ENCODE measurements around the gene PPP2R3A. TPM values are rescaled to one million over a fixed set of nuclear protein-coding genes. Genes with fewer than 3 reads are reported as not detected.

Gene PPP2R3A
- total and polyA plus RNA-seq, 9 of the 15 experiments (the other 6 are each of a cell fraction or from before 2014, with no cell fraction given), result 0.10 to 0.50 (median 0.24) TPM

DNA sequence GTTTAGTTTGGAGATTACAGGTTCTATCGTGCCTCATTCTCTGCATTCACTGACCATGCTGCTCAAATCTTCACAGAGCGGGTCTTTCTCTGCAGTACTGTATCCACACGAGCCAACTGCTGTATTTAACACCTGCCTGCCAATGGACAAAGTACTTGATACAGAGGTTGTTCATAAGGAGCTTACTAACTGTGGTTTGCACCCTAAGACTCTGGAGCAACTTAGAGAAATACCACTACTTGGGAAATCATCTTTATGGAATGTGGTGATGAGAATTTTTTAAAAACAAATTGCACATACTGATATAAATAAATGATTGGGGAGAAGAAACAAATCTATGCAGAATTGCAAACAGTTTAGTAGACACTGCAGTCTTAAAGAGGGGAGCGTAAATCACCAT is 90.0 kb downstream of the PPP2R3A start:
- POLR2A ChIA-PET, result no interaction called here
- in situ Hi-C loops (cut with MboI), result loop anchor here (25.0 kb wide), 1 partner anchor 1907 kb away; no protein-coding TSS in a partner anchor
- FAIRE-seq, result no peak
- TF ChIP-seq ARNT (IDR thresholded peaks at IDR 0.05) (no peak), U2AF2 (optimal IDR thresholded peaks at IDR 0.05; ENCODE audit: low read depth, low read length) (no peak), MTA1 (IDR thresholded peaks at IDR 0.05; ENCODE audit: borderline replicate concordance) (no peak), KDM2B (CRISPR knock-in tag; IDR thresholded peaks at IDR 0.05) (no peak), HDAC3 (IDR thresholded peaks at IDR 0.05; ENCODE audit: borderline replicate concordance, partially characterized antibody) (no peak), MIER1 (IDR thresholded peaks at IDR 0.05; ENCODE audit: low read depth) (no peak), POLR2AphosphoS2 (IDR thresholded peaks at IDR 0.05; ENCODE audit: low read length) (no peak), HEY1 (CRISPR knock-in tag; IDR thresholded peaks at IDR 0.05; ENCODE audit: borderline replicate concordance) (no peak), CXXC5 (CRISPR knock-in tag; IDR thresholded peaks at IDR 0.05) (no peak), CREM (IDR thresholded peaks at IDR 0.05; ENCODE audit: low read depth) (no peak), NRF1 (conservative IDR thresholded peaks at IDR 0.05 in 1 of 2, IDR thresholded peaks at IDR 0.05 in 1 of 2) (no peak)
- TF ChIP-seq, protein P1, sequence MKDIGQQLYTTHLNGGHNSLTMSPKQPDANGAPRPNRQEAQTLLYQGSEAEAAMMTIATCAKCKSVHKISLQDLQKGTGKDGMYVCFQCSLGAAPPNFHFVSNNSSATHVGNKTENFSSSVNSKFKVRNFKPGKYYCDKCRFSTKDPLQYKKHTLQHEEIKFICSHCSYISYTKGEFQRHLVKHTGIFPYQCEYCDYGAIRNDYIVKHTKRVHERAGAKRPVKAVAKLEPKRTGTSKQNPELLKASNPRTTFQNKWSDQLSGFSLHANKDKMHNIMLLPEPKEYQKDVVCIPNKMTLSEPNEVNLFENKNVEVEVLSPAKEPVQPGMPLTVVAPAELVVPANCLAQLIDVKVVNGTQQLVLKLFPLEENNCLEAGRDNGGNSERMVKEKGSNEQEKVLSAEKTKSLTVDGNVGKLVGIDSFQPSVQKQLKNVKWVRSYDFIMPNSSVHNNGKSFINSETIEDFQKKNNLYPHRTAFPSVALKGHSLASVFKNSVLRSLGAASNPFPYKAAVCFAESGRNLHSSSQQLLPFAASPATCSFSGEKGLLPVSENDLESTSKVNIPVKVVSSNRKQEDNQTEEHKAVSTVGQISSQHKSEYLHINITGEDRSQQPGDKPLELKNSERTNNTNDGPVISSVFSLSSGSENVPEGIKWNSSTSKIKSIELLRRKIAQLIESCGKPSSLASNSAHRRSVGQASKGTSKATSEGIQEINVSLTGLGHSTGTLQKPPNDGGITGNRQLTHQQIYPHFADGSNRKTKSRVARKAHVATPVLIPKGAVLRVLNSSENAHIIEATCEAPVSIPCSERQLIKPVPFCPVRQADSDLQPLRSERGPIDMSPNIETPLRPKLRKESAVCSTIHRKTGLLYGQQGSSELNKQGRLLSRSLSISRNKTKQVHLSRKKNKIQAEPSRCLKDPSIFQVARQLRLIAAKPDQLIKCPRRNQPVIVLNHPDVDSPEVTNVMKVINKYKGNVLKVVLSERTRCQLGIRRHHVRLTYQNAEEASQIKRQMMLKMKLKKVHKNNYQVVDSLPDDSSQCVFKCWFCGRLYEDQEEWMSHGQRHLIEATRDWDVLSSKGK (CRISPR knock-in tag; IDR thresholded peaks at IDR 0.05), result no peak
- TF ChIP-seq, protein P2, sequence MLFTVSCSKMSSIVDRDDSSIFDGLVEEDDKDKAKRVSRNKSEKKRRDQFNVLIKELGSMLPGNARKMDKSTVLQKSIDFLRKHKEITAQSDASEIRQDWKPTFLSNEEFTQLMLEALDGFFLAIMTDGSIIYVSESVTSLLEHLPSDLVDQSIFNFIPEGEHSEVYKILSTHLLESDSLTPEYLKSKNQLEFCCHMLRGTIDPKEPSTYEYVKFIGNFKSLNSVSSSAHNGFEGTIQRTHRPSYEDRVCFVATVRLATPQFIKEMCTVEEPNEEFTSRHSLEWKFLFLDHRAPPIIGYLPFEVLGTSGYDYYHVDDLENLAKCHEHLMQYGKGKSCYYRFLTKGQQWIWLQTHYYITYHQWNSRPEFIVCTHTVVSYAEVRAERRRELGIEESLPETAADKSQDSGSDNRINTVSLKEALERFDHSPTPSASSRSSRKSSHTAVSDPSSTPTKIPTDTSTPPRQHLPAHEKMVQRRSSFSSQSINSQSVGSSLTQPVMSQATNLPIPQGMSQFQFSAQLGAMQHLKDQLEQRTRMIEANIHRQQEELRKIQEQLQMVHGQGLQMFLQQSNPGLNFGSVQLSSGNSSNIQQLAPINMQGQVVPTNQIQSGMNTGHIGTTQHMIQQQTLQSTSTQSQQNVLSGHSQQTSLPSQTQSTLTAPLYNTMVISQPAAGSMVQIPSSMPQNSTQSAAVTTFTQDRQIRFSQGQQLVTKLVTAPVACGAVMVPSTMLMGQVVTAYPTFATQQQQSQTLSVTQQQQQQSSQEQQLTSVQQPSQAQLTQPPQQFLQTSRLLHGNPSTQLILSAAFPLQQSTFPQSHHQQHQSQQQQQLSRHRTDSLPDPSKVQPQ (CRISPR knock-in tag; IDR thresholded peaks at IDR 0.05; ENCODE audit: borderline replicate concordance), result no peak
- TF ChIP-seq, protein P3, sequence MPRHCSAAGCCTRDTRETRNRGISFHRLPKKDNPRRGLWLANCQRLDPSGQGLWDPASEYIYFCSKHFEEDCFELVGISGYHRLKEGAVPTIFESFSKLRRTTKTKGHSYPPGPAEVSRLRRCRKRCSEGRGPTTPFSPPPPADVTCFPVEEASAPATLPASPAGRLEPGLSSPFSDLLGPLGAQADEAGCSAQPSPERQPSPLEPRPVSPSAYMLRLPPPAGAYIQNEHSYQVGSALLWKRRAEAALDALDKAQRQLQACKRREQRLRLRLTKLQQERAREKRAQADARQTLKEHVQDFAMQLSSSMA (CRISPR knock-in tag; IDR thresholded peaks at IDR 0.05), result no peak
- TF ChIP-seq, protein P4, sequence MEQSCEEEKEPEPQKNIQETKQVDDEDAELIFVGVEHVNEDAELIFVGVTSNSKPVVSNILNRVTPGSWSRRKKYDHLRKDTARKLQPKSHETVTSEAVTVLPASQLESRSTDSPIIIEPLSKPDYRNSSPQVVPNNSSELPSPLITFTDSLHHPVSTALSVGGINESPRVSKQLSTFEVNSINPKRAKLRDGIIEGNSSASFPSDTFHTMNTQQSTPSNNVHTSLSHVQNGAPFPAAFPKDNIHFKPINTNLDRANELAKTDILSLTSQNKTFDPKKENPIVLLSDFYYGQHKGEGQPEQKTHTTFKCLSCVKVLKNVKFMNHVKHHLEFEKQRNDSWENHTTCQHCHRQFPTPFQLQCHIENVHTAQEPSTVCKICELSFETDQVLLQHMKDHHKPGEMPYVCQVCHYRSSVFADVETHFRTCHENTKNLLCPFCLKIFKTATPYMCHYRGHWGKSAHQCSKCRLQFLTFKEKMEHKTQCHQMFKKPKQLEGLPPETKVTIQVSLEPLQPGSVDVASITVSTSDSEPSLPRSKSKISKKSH (CRISPR knock-in tag; IDR thresholded peaks at IDR 0.05), result no peak

More for the DNA sequence above, 90.0 kb downstream of the PPP2R3A start:
- Histone ChIP-seq H3K79me2 (ENCODE audit: control insufficient read depth, insufficient read depth, low read length) (no peaks in the 10 kb centered on the region), H3K9me3 (replicated peaks; ENCODE audit: control insufficient read depth, insufficient read depth, low read depth, low read length) (no peaks in the 10 kb centered on the region), H3K9me1 (ENCODE audit: control insufficient read depth, insufficient read depth, low read length) (no peaks in the 10 kb centered on the region), H3K4me2 (ENCODE audit: insufficient read depth, low read length) (no peak overlapping the region), H3K4me3 (no peak overlapping the region), H3K9ac (ENCODE audit: insufficient read depth in 1 of 2, low read depth in 2 of 2, low read length in 2 of 2) (no peak overlapping the region), H3K36me3 (ENCODE audit: control insufficient read depth, insufficient read depth, low read length) (no peaks in the 10 kb centered on the region), H2AFZ (ENCODE audit: low read depth, low read length) (no peak overlapping the region), H4K20me1 (replicated peaks; ENCODE audit: control insufficient read depth, insufficient read depth, low read length) (no peaks in the 10 kb centered on the region), H3K27ac (ENCODE audit: extremely low read depth, low read depth, low read length) (no peak overlapping the region), H3K4me1 (replicated peaks in 1 of 2; ENCODE audit: control insufficient read depth in 2 of 2, insufficient read depth in 2 of 2, low read length in 2 of 2) (no peaks in the 10 kb centered on the region), H3K27me3 (ENCODE audit: control insufficient read depth in 2 of 2, insufficient read depth in 2 of 2, low read length in 2 of 2) (no peaks in the 10 kb centered on the region; a peak in 1 of 5 replicates)
- CTCF ChIA-PET (ENCODE audit: low intra/inter-chr PET ratio), result no interaction called here
- ATAC-seq (no peak), DNase-seq (ENCODE audit: extremely low read depth in 1 of 4, low spot score in 3 of 4) (no peak)
- intact Hi-C loops (cut with micrococcal nuclease), result no loop called here
- WGBS (ENCODE audit: insufficient coverage, low coverage, missing lambda C conversion rate), result 0% methylated on average over 4 of the region's 4 CpGs
- BruUV-seq (replicated peaks), result no TSS peak

Data from K562 (cell line).